Ishikawa (cell line): ENCODE data around the gene BORCS6.

ENCODE experiments used
- CREB1 ChIP-seq: IDR thresholded peaks from 2 replicates; pipeline ENCODE4 v1.6.1; 2012; ENCODE audit warnings: low read depth
- EGR1 ChIP-seq: IDR thresholded peaks from 2 replicates; pipeline ENCODE4 v1.6.1; 2012
- MAX ChIP-seq: IDR thresholded peaks from 2 replicates; pipeline ENCODE4 v1.6.1; 2012
- NFIC ChIP-seq: IDR thresholded peaks from 2 replicates; pipeline ENCODE4 v1.6.1; 2012
- TAF1 ChIP-seq: IDR thresholded peaks from 2 replicates; pipeline ENCODE4 v1.6.1; 2012; ENCODE audit warnings: low read depth, mild to moderate bottlenecking

- TF ChIP-seq CREB1 (no peak), MAX (no peak), TAF1 (no peak), EGR1 (no peak), NFIC (no peak)
These were observed 35.3 kb downstream of the BORCS6 start for GRCh38 chr17:8154608-8155155.
